ENCODE data around the gene SPAG16.

DNA sequence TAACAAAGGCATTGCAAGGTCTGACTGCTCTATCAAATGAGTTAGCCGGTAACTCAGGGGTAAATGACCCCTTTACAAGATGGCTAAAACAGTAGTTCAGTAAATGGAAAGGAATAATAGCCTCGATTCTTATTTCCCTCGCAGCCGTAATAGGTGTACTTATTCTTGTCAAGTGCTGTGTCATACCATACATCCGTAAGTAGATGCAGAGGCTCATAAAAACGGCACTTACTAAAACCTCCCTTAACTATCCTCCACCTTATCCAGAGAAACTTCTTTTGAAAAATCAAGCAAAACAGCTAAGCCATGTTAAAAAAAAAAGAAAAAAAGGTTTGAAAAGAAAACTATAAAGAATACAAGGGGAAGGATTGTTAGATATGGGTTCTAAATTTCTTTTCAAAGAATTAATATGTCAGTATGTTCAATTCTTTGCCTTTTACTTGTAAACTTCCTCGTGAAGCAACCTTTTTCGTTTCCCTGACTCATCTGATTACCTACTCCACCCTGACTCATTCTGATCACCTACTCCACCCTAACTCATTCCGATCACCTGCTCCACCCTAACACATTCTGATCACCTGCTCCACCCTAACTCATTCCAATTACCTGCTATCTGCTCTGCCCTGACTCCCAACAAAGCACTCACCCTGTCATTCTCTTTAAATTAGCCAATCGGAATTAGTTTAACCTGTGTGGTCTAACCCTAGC, 127.5 kb downstream of the SPAG16 start:
- TF ChIP-seq, protein P1, sequence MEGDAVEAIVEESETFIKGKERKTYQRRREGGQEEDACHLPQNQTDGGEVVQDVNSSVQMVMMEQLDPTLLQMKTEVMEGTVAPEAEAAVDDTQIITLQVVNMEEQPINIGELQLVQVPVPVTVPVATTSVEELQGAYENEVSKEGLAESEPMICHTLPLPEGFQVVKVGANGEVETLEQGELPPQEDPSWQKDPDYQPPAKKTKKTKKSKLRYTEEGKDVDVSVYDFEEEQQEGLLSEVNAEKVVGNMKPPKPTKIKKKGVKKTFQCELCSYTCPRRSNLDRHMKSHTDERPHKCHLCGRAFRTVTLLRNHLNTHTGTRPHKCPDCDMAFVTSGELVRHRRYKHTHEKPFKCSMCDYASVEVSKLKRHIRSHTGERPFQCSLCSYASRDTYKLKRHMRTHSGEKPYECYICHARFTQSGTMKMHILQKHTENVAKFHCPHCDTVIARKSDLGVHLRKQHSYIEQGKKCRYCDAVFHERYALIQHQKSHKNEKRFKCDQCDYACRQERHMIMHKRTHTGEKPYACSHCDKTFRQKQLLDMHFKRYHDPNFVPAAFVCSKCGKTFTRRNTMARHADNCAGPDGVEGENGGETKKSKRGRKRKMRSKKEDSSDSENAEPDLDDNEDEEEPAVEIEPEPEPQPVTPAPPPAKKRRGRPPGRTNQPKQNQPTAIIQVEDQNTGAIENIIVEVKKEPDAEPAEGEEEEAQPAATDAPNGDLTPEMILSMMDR (IDR thresholded peaks at IDR 0.05; ENCODE audit: low read depth, low read length) = no peak
- TF ChIP-seq POLR2A (IDR thresholded peaks at IDR 0.05; ENCODE audit: extremely low read depth, insufficient read length) = no peak

Data from NB4 (cell line).